ENCODE measurements around the gene PRPF8.

GRCh38 chr17:1733759-1734158, 49.1 kb upstream of the PRPF8 start:
- TF ChIP-seq CTBP2 (IDR thresholded peaks at IDR 0.05; ENCODE audit: borderline replicate concordance, insufficient read depth, insufficient read length, low read length) (no peak), PHF8 (conservative IDR thresholded peaks at IDR 0.05; ENCODE audit: low read depth, low read length) (no peak)
